Hematopoietic multipotent progenitor cell treated with erythropoietin and hydrocortisone succinate and interleukin-3 and kit ligand, for 4 days (in vitro differentiated cells): Measurements from ENCODE around the gene IFITM2.
A peak's percentile ranks its signal among the peaks of the same experiment; 100 is the strongest.
"Not testable (repeated sequence)": the region's sequence is repeated elsewhere in the genome, so short reads cannot be mapped to it uniquely, and the experiment has no call there.

Experiments used
- DNase-seq: peaks from one replicate; pipeline ENCODE4 v3.0.0-alpha.2; 2015

IFITM2 gene

GRCh38 chr11:350033-350722 is 42.6 kb downstream of the IFITM2 start:
- not testable (repeated sequence) for DNase-seq

DNA sequence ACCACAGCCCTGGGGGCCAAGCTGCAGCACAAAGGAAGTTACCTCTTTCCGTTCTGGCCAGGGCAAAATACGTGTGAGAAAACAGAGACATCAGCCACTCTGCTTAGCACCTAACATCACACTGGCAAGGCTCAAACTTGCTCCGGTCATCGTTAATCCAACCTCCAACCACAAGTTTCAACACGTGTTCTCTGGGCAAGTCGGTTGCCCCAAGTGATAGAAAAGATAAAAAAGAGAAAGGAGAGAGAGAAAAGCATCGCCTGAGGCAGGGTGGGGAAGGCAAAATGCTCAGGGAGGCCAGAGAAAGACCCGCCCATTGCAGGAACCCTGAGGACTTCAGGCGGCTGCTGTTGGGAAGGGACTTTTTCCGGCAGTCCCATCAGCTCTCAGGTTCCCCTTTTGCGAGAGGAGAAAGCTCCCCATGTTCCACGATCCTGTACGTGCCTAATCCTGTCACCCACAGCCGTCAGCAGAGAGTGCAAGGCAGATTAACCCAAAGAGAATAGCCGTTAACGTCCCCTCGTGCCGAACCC is 43.2 kb downstream of the IFITM2 start:
- DNase-seq = peak; percentile 94

GRCh38 chr11:351411-351810 is 43.8 kb downstream of the IFITM2 start:
- DNase-seq = no peak

DNA sequence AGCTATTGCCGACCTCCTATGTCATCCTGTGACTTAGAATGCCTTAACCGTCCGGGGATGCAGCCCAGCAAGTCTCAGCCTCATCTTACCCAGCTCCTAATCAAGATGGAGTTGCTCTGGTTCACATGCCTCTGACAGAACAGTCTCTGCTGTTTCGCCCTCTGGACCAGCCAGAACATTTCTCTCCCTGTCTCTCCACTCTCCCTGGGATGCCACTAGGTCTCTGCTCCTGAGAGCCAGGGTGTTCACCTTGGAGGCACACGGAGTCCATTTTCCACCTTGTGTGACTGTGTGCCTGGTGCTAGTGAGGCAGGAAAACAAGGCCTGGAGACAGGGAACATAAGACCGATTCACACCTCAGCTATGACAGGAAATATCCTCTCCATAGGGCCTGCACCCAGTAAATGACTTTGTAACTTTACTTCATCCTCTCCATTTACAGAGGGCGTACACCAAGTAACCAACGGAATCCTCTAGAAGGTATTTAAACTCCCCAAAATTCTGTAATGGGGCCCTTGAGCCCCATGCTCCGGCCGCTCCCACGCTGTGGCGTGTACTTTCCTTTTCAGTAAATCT is 44.9 kb downstream of the IFITM2 start:
- no peak for DNase-seq

- no peak for DNase-seq
Observed at GRCh38 chr11:353179-353873, 45.7 kb downstream of the IFITM2 start.

DNA sequence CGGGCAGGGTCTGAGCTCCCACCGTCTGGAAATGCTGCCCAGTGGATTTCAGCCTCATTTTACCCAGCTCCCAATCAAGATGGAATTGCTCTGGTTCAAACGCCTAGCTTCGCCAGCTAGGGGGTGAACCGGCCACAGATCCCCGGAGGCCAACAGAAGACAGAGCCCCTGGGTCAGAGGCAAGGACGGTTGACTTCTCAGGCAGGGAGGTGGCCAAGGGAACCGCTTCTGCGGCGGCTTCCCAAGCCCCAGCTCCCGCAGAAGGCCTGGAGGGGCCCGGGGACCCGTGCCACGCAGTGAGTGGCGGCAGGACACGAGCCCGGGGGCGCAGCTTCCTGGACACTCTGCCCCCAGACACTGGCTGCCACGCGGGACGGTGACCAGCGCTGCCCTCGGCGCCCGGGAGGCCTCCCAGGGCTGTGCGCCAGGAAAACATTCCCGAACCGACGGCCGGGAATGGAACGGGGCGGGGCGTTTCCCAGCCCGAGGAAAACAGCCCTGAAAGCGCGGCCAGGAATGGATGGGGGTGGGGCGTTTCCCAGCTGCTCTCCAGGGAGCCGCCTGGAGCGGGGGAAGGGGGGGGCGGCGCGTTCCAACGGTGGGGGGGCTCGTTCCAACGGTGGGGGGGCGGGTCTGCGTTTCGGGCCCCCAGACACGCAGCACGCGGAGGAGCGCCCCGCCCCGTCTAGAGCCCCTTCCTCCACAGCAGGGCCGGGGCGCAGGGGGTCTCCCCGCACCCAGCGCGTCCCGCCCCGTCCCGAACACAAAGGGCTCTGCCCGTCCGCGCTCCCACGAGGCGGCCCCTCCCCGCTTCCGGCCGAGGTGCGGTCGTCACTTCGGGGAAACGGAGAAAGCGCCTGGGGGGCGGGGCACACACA is 48.2 kb downstream of the IFITM2 start:
- peak; percentile 87 for DNase-seq

- DNase-seq = no peak
Observed at GRCh38 chr11:356610-357009, 49.0 kb downstream of the IFITM2 start.

GRCh38 chr11:357582-357981 is 50.0 kb downstream of the IFITM2 start:
- DNase-seq = no peak

- no peak for DNase-seq
Observed at GRCh38 chr11:358129-358800, 50.6 kb downstream of the IFITM2 start.
